Measurements from ENCODE around the gene ADAM12. TPM values are rescaled to one million over a fixed set of nuclear protein-coding genes. Genes with fewer than 3 reads are reported as not detected.
A peak's percentile ranks its signal among the peaks of the same experiment; 100 is the strongest.
"Not testable (repeated sequence)": the region's sequence is repeated elsewhere in the genome, so short reads cannot be mapped to it uniquely, and the experiment has no call there.

Gene ADAM12
- total RNA-seq, 4 donors from 2014 or later = 0.26 to 1.6 (median 0.47) TPM; not detected in 1

- DNase-seq (ENCODE audit: low spot score in 2 of 2) = peak; percentile 48 to 91
- TF ChIP-seq, protein P1, sequence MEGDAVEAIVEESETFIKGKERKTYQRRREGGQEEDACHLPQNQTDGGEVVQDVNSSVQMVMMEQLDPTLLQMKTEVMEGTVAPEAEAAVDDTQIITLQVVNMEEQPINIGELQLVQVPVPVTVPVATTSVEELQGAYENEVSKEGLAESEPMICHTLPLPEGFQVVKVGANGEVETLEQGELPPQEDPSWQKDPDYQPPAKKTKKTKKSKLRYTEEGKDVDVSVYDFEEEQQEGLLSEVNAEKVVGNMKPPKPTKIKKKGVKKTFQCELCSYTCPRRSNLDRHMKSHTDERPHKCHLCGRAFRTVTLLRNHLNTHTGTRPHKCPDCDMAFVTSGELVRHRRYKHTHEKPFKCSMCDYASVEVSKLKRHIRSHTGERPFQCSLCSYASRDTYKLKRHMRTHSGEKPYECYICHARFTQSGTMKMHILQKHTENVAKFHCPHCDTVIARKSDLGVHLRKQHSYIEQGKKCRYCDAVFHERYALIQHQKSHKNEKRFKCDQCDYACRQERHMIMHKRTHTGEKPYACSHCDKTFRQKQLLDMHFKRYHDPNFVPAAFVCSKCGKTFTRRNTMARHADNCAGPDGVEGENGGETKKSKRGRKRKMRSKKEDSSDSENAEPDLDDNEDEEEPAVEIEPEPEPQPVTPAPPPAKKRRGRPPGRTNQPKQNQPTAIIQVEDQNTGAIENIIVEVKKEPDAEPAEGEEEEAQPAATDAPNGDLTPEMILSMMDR (IDR thresholded peaks at IDR 0.05) = no peak
- TF ChIP-seq POLR2A (IDR thresholded peaks at IDR 0.05) = no peak
- peak overlapping the region; percentile 22 for H3K4me3 ChIP-seq (ENCODE audit: low read depth, poor library complexity, severe bottlenecking)
- intact Hi-C loops (cut with DNase I; ENCODE audit: low total_unique reads) = no loop called here
- 4 to 7% methylated on average over 42 to 44 of the region's 50 CpGs for WGBS, 2 donors
These were observed 996 bp downstream of the ADAM12 start for GRCh38 chr10:126387041-126387921.

- TF ChIP-seq, protein P1 (IDR thresholded peaks at IDR 0.05) = no peak
- no peak for TF ChIP-seq POLR2A (IDR thresholded peaks at IDR 0.05)
- intact Hi-C loops (cut with DNase I; ENCODE audit: low total_unique reads) = no loop called here
- DNase-seq (ENCODE audit: low spot score in 2 of 2) = no peak
- WGBS, 2 donors = 87 to 89% methylated on average over 5 of the region's 5 CpGs
- H3K4me3 ChIP-seq (ENCODE audit: low read depth, poor library complexity, severe bottlenecking) = no peak overlapping the region
These were observed 3.9 kb downstream of the ADAM12 start for GRCh38 chr10:126384269-126384873.

GRCh38 chr10:126380352-126381076, 7.8 kb downstream of the ADAM12 start:
- 57 to 61% methylated on average over 7 of the region's 7 CpGs for WGBS, 2 donors
- H3K4me3 ChIP-seq (ENCODE audit: low read depth, poor library complexity, severe bottlenecking) = no peak overlapping the region
- intact Hi-C loops (cut with DNase I; ENCODE audit: low total_unique reads) = no loop called here
- no peak for DNase-seq (ENCODE audit: low spot score in 2 of 2)
- no peak for TF ChIP-seq POLR2A (IDR thresholded peaks at IDR 0.05)
- TF ChIP-seq, protein P1 (IDR thresholded peaks at IDR 0.05) = no peak

GRCh38 chr10:126379166-126379565, 9.1 kb downstream of the ADAM12 start:
- H3K4me3 ChIP-seq (ENCODE audit: low read depth, poor library complexity, severe bottlenecking); intact Hi-C loops (cut with DNase I; ENCODE audit: low total_unique reads); DNase-seq (ENCODE audit: low spot score in 2 of 2): not testable (repeated sequence)
- WGBS, 2 donors = 79 to 85% methylated on average over 3 of the region's 3 CpGs

DNA sequence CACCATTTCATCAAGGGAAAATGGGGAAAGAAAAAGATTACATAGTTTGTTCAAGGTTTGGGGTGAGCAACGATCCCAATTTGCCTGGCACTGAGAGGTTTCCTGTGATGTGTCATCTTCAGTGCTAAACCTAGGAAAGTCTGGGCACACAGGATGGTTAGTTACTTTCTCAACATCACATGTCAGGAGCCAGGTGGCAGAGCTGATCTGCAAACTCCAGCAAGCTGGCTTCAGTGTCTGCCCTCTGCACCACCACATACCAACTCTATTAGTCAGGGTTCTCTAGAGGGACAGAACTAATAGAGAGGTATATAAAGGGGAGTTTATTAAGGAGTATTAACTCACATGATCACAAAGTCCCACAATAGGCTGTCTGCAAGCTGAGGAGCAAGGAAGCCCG, 11.3 kb downstream of the ADAM12 start:
- intact Hi-C loops (cut with DNase I; ENCODE audit: low total_unique reads) = no loop called here
- DNase-seq (ENCODE audit: low spot score in 2 of 2) = no peak
- no peak overlapping the region for H3K4me3 ChIP-seq (ENCODE audit: low read depth, poor library complexity, severe bottlenecking)
- WGBS, 2 donors = 78 to 83% methylated on average over 2 of the region's 2 CpGs
- TF ChIP-seq, protein P1 (IDR thresholded peaks at IDR 0.05) = no peak
- no peak for TF ChIP-seq POLR2A (IDR thresholded peaks at IDR 0.05)
